Measurements from ENCODE around the gene CHSY1.

DNA sequence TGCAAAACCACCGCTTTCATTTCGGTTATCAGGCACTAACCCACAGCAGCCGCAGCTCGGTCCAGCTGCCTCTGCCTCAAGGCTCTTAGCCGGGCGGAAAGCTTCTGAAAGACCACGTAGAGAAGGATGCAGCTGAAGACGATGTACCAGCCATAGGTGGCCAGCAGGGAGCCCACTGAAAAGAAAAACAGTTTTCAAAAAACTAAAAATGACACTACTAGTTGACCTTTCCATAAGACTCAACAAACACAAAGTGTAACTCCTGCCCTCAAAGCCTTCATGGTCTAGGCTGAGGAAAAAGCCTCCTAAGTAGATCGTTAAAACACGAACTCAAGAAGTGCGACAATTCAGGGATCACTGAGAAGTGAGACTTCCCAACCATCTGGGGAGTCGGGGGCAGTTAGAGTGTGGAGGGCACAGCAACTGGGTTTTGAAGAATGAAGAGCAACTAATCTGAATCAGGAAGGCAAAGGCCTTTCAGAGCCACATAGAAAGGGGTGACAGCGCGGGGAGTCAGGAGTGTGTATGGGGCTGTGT lies 24.7 kb upstream of the CHSY1 start:
- TF ChIP-seq EZH2phosphoT487 (IDR thresholded peaks at IDR 0.05; ENCODE audit: insufficient read depth, low read depth): no peak
- TF ChIP-seq EZH2 (IDR thresholded peaks at IDR 0.05; ENCODE audit: insufficient read depth, poor library complexity, severe bottlenecking): no peak

All from GM23248 (cell line).